T-helper 17 cell (primary cell): ENCODE results near the gene TAF3. TPM values are rescaled to one million over a fixed set of nuclear protein-coding genes. Genes with fewer than 3 reads are reported as not detected.
"Not testable (repeated sequence)": the region's sequence is repeated elsewhere in the genome, so short reads cannot be mapped to it uniquely, and the experiment has no call there.

ENCODE experiments used
- ATAC-seq: fragments of 150-1000 bp; cut with Tn5 transposase; 2 replicates; pipeline ENCODE4 v1.10.0; 2021; ENCODE audit warnings: mild to moderate bottlenecking, moderate library complexity
- DNase-seq, 3 donors: peaks; one replicate each; pipeline versions ENCODE4 v3.0.0 to v3.0.0-alpha.2; 2020 to 2021
- H3K9me3 ChIP-seq: one replicate; pipeline ENCODE4 v1.7.0; 2013; ENCODE audit warnings: low read length, mild to moderate bottlenecking; ENCODE audit not compliant: control insufficient read depth, poor library complexity, severe bottlenecking
- H3K27ac Mint-ChIP-seq: one replicate; pipeline ENCODE4 v1.8.0; 2022; ENCODE audit warnings: mild to moderate bottlenecking, moderate library complexity, mixed read lengths
- H3K27me3 Mint-ChIP-seq: one replicate; pipeline ENCODE4 v1.8.0; 2022; ENCODE audit warnings: mixed read lengths
- H3K36me3 Mint-ChIP-seq: one replicate; pipeline ENCODE4 v1.8.0; 2022; ENCODE audit warnings: low read depth, mixed read lengths
- H3K4me1 Mint-ChIP-seq: one replicate; pipeline ENCODE4 v1.8.0; 2022; ENCODE audit warnings: mild to moderate bottlenecking, mixed read lengths
- H3K4me3 Mint-ChIP-seq: one replicate; pipeline ENCODE4 v1.8.0; 2022; ENCODE audit warnings: mild to moderate bottlenecking, moderate library complexity, mixed read lengths
- total RNA-seq, 4 donors: library from RNA in 2 of 4; stranded (reverse) in 2 of 4; gene quantifications; one replicate each; pipeline ENCODE4 v1.2.3 and lab custom pipeline; 2022 to 2026

The TAF3 gene
- total RNA-seq, 2 donors from 2014 or later: 17.0 to 18.4 TPM

DNA sequence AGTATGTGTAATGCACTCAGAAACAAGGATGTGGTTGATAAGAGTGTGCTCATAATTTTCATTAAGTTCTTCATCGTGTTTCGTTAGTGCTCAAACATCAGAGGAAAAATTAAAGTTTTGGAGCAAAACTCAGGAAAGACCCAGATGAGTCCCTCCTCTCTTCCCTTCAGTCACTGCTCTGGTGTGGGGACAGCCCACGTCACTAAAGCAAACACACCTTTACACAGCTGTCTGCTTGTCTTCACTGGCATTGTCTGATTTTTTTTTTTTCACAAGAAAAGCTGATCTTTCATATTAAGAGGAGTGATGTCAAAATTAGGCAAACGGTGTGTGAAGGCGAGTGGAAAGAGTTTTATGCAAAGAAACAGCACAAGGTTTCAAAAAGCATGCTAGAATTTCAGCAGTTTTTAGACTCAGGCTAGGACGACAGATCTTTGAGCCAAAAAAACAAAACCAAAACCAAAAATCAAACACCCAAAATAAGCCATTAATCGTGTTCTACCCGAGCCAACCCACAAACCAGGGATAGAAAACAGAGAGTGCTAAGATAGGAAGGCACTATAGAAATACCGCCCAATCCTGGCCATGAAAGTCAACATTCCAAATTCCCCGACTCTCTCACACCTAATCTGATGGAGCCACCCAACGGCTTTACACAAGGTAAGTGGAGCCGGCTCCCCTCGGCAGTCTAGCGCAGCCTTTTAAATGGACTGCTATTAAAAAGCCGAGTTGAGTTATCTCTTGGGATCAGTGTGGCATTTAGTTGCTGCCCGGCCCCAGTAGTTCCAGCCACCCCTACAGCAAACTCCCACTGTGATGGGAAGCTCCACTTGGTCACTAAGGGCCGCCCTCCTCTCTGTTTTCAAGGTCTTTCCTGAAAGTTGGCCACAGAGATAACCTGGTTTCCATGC is 208.3 kb downstream of the TAF3 start:
- Mint-ChIP-seq H3K27me3 (peaks cover 29% of the 10 kb centered on the region), H3K27ac (no peak overlapping the region), H3K4me1 (peaks cover 4% of the 10 kb centered on the region), H3K36me3 (no peaks in the 10 kb centered on the region), H3K4me3 (peak overlapping the region; percentile 55)
- H3K9me3 ChIP-seq: no peaks in the 10 kb centered on the region
- ATAC-seq (no peak), DNase-seq (no peak)

DNA sequence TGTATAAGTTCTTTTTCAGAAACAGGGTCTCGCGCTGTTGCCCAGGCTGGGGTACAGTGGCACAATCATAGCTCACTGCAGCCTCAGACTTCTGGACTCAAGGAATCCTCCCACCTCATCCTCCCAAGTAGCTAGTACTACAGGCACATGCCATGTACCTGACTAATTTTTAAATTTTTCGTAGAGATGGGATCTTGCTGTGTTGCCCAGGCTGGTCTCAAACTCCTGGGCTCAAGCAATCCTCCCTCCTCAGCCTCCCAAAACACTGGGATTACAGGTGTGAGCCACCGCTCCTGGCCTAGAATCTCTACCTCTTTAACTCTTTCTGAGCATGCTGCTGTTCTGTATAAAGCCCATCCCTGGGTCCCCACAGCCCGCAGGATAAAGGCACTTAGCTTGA is 212.9 kb downstream of the TAF3 start:
- Mint-ChIP-seq H3K4me1 (peaks cover 10% of the 10 kb centered on the region), H3K27me3 (peaks cover 46% of the 10 kb centered on the region)
- not testable (repeated sequence) for ATAC-seq, DNase-seq, H3K27ac Mint-ChIP-seq, H3K36me3 Mint-ChIP-seq, H3K4me3 Mint-ChIP-seq, H3K9me3 ChIP-seq

DNA sequence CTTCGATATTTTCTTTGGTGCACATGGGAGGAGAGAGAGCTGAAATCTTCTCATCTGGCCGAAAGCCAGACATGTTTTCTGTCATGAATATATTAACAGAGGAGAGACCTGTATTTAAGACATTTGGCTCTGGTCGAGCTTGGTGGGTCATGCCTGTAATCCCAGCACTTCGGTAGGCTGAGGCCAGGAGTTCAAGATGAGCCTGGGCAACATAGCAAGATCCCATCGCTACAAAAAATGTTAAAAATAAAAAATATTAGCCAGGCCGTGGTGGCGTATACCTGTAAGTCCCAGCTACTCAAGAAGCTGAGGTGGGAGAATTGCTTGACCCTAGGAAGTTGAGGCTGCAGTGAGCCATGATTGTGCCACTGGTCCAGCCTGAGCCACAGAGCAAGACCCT is 214.3 kb downstream of the TAF3 start:
- no peaks in the 10 kb centered on the region for H3K9me3 ChIP-seq
- Mint-ChIP-seq H3K27ac (peak overlapping the region; percentile 41), H3K4me3 (no peak overlapping the region), H3K4me1 (peaks cover 9% of the 10 kb centered on the region), H3K36me3 (peaks cover 6% of the 10 kb centered on the region), H3K27me3 (peaks cover 46% of the 10 kb centered on the region)
- ATAC-seq (no peak), DNase-seq (no peak)

DNA sequence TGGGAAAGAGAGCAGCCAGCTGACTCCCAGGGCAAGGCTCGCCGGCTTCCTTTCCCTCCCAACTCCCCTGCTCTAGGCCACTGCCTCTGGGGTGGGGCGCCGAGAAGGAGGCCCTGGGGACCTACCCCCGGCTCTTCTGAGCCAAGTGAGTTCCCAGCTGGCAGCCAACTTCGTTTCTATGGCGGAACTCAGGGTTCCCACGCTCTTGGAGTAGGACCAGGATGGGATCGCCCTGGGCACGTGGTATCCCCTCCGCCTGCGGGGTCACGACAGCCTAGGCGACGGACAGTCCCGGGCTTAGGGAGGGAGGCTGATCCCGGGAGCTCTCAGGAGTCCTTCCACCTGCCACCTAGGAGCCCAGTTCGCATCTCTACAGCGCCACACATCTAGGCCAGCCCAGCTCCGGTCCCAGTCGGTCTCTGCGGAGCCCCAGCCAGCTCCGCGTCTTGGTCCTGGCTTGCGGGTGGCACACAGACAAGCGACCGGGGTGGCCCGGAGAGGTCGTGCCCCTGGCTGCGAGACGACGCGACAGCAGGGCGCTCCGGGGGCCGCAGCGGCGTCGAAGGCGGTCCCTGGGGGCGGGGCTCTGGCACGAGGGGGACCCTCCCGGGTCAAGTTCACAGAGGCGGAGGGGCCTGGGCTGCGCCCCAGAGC is 215.6 kb downstream of the TAF3 start:
- peaks cover 9% of the 10 kb centered on the region for H3K36me3 Mint-ChIP-seq
- H3K27ac Mint-ChIP-seq: no peak overlapping the region
- ATAC-seq: no peak
- peak in 1 of 3 donors; percentile 9 for DNase-seq
- H3K4me1 Mint-ChIP-seq: peaks cover 14% of the 10 kb centered on the region
- H3K27me3 Mint-ChIP-seq: peaks cover 60% of the 10 kb centered on the region
- H3K4me3 Mint-ChIP-seq: peak overlapping the region; percentile 77
- peaks cover 5% of the 10 kb centered on the region for H3K9me3 ChIP-seq

DNA sequence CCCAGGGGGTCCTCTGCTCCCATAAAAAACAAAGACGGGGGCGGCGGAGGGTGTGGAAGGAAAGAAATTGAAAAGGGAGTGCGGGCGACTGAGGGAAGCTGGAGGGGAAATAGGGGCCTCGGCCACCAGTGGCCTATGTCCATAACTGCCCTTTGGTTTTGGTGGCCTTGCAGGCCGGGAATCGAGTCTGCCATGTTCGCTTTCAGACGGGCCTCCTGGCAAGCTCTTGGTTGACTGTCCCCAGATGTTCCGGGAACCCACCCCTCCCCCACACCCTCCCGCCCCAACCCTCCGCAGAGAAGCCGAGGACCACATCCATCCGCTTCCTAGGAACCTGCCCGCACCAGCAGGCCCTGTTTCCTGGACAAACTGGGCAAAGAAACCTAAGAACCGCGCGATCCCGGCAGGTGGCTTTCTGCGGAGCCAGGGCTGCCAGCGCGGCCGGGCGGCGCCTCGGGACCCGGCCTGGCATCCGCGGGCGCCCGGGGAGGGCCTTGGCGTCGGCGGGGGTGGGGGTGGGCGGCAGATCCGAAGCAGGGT is 216.2 kb downstream of the TAF3 start:
- H3K36me3 Mint-ChIP-seq: peaks cover 9% of the 10 kb centered on the region
- no peak for DNase-seq
- peak overlapping the region; percentile 77 for H3K4me3 Mint-ChIP-seq
- peaks cover 8% of the 10 kb centered on the region for H3K9me3 ChIP-seq
- peaks cover 66% of the 10 kb centered on the region for H3K27me3 Mint-ChIP-seq
- ATAC-seq: no peak
- no peak overlapping the region for H3K27ac Mint-ChIP-seq
- H3K4me1 Mint-ChIP-seq: peaks cover 14% of the 10 kb centered on the region

DNA sequence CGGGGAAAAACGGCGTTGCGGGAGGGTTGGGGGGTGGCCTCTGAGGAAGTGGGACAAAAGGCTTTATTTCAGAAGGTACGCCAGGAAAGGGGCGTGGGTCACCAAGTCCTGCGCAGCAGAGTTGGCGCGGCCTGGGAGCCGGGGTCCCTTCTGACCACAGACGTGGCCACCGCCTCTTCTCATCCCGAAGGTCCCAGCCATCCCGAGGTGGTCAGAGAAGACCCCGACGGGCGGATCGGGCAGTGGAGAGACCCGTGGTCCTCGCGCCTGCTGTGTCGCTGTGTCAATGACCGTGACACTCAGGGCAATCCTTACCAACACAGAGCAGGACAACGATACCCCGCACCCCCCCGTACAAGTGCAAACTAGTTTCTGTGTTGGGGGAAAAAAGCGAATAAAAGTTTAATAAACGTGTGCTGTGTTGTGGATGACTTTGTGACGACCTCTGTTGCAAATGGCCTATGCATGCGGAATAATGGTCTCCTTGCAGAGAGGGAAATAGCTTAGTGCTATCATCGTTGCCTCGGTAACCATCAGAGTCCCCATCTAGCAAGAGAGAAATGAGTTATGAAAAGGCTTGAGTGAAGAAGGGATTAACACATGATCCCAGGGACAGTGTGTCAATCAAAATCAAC is 216.8 kb downstream of the TAF3 start:
- ATAC-seq (no peak), DNase-seq (no peak)
- peaks cover 9% of the 10 kb centered on the region for H3K36me3 Mint-ChIP-seq
- peaks cover 14% of the 10 kb centered on the region for H3K4me1 Mint-ChIP-seq
- peak overlapping the region; percentile 77 for H3K4me3 Mint-ChIP-seq
- H3K9me3 ChIP-seq: peaks cover 8% of the 10 kb centered on the region
- peak overlapping the region; percentile 83 for H3K27ac Mint-ChIP-seq
- H3K27me3 Mint-ChIP-seq: peaks cover 70% of the 10 kb centered on the region

DNA sequence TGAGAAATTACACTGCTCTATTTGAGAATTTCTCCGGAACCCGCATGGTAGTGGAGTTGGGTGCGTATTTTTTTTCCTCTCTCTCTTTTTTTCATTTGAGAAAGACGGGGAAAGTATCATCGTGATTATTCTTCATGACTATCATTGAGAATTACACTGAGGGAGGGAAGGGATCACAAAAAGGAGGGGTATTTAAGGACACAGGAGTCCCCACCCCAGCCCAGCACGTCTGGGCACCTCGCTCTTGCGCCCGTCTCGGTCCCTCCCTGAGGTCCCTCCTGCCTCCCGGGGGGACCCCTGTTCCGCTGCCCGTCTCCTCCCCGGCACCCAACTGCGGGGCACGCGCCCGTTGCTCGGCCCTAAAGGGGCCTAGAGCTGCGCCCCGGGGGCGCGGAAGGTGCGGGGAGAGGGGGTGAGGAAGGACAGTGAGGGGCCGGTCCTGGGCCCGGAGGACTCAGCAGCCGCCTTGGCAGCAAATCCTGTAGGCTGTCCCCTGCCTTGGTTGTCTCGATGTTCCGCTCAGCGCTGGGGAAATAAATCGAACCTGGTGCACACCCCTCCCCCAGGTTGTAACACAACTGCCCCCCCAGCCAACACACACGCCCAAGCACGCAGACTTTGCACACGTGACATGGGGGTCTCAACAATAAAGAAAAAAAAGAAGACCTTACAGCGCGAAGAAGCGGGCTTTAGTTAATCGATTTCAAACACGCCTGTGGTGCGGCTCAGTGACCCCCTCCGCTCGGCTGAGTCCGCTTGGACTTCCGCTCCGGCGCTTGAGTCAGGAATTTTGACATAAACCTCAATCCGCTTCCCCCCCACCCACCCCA is 217.6 kb downstream of the TAF3 start:
- Mint-ChIP-seq H3K27ac (peak overlapping the region; percentile 83), H3K4me1 (peaks cover 14% of the 10 kb centered on the region), H3K4me3 (peak overlapping the region; percentile 77), H3K36me3 (peaks cover 9% of the 10 kb centered on the region), H3K27me3 (peaks cover 72% of the 10 kb centered on the region)
- H3K9me3 ChIP-seq: peaks cover 8% of the 10 kb centered on the region
- ATAC-seq: no peak
- no peak for DNase-seq

DNA sequence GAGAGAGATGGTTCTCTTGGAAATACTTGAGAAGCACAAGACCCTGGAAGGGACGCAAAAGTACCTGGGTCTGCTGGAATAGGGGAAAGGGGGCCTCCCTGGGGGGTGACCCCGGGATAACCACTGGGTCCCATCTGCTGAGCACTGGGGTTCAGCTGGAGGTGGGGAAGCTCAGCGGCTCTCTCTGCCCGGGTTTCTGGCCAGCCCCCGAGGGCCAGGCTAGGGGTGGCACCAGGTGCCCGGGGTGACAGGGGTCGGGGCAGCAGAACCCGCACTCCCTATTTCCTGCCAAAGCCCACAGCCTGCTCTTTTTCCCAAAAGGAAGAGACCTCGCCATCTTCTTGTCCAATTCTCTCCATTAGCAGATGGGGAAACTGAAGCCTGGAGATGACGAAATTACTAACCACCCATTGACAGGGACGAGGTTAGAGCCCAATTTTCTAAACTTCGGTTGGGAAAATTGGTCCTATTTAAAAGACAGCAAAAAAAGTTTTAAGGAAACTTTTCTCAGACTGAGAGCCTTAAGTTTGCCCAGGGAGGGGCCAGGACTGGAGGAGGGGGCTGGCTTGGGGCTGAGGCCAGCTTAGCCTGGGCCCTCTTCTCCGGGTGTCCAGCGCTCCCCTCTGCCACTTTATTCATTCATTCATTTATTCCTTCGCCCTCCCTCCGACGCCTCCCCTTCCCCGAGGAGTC is 218.3 kb downstream of the TAF3 start:
- DNase-seq (no peak), ATAC-seq (no peak)
- H3K4me3 Mint-ChIP-seq: peak overlapping the region; percentile 77
- H3K4me1 Mint-ChIP-seq: peaks cover 18% of the 10 kb centered on the region
- peaks cover 8% of the 10 kb centered on the region for H3K9me3 ChIP-seq
- peaks cover 77% of the 10 kb centered on the region for H3K27me3 Mint-ChIP-seq
- H3K27ac Mint-ChIP-seq: peak overlapping the region; percentile 73
- peaks cover 9% of the 10 kb centered on the region for H3K36me3 Mint-ChIP-seq

DNA sequence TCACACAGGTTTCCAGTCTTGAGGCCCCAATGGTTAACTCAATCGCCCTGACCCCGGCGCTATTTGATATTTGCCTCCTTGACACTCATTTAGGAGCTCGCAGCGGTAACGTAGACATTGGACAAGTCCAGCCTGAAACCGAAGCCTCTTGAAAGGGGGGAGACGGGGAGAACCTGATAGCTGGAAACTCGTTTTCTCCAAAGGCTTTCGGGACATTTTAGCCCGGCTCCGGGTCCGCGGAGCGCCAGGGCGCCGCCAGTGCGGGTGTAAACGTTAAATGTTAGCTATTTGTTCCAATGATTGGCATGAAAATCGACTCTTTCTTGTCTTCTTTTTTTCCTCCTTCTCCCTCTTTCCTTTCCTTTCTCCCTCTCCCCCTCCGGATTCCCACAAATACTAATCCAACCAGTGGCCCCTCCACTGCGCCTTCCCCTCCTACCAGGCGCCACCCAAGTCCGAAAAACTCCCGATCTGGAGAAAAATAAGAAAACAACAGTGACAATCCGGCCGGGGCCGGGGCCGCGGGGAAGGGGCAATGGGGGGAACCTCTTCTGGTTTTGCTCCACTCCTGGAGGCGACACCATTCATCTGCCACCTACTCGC is 219.0 kb downstream of the TAF3 start:
- Mint-ChIP-seq H3K36me3 (peaks cover 9% of the 10 kb centered on the region), H3K4me1 (peaks cover 23% of the 10 kb centered on the region), H3K27ac (peak overlapping the region; percentile 73), H3K4me3 (peak overlapping the region; percentile 77), H3K27me3 (peaks cover 77% of the 10 kb centered on the region)
- no peak for ATAC-seq
- no peak for DNase-seq
- H3K9me3 ChIP-seq: peaks cover 8% of the 10 kb centered on the region

DNA sequence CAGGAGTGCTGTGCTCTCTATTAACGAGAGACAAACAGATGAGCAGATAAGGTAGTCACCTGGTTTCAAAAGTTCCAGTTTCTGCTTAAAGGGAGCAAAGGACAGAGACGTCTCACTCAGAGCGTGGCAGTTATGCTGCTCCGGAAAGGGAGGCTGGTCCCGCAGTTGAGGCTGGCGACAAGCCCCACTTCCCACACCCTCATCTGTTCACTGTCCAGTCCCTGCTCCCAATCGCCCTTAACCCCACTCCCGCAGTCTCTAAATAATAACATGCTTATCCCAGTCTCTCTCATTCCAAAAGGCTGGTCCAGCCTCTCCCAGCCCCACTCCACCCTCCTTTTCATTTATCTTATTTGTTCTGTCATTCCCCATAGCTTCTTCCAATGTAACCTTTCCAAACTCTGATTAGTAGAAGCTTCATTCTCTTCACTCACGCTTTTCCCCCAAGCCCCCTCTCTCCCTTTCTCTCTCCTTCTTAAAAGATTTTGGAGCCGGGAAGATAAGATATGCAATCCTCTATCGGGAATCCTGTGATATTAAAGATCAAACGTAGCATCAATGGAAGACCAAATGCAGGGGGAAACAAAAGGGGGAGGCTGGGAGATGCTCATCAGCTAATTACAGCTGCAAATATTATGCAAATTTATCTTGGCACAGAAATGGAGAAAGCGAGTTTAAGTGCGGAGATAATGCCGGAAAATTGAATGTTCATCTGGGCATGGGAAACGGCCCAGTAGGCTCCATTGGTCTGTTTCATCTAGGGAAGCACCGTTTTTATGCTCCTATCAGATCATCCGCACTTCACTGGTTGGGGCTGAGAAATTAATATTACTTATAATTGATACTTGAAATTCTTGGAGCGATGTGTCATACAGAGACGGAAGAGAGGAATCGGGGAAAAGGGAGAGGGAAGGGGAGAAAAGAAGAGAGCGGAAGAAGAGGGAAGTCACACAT is 219.9 kb downstream of the TAF3 start:
- Mint-ChIP-seq H3K4me3 (peak overlapping the region; percentile 34), H3K27me3 (peaks cover 77% of the 10 kb centered on the region), H3K4me1 (peaks cover 31% of the 10 kb centered on the region), H3K36me3 (peaks cover 9% of the 10 kb centered on the region), H3K27ac (peak overlapping the region; percentile 73)
- no peak for ATAC-seq
- H3K9me3 ChIP-seq: peaks cover 8% of the 10 kb centered on the region
- no peak for DNase-seq

DNA sequence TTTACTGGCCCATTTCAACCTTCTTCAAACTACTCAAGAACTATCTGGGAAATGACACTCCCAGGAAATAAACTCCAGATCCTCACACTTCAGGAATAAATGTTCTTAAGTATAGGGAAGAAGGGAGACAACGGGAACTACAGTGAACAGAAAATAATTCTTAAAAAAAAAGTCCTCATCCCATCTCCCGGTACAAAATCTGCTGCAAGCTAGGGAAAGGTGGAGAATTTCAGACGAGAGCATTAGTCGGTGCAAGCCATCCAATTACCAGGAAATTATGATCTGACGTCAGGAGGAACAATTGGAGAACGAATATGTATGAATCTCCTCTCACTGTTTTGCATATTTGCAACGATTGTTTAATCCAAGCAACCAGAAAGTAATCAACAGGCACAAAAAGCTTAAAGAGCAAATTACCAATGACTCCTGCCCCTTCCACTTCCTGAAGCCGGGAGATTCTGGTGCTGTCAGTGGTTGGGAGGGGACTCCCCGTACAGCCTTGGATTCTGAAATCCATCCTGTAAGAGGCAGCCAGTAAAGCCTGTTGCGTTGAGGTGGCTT is 221.1 kb downstream of the TAF3 start:
- DNase-seq (no peak), ATAC-seq (no peak)
- Mint-ChIP-seq H3K36me3 (peaks cover 9% of the 10 kb centered on the region), H3K27ac (peak overlapping the region; percentile 73), H3K4me3 (peak overlapping the region; percentile 3), H3K4me1 (peaks cover 37% of the 10 kb centered on the region), H3K27me3 (peaks cover 78% of the 10 kb centered on the region)
- H3K9me3 ChIP-seq: peaks cover 8% of the 10 kb centered on the region
